DMS53 (cell line): ENCODE measurements around the gene OTOG.
"Not testable (repeated sequence)": the region's sequence is repeated elsewhere in the genome, so short reads cannot be mapped to it uniquely, and the experiment has no call there.

ENCODE experiments used
- DNase-seq: peaks from one replicate; lab custom pipeline; 2025; lab: John Stamatoyannopoulos, UW

The OTOG gene

DNA sequence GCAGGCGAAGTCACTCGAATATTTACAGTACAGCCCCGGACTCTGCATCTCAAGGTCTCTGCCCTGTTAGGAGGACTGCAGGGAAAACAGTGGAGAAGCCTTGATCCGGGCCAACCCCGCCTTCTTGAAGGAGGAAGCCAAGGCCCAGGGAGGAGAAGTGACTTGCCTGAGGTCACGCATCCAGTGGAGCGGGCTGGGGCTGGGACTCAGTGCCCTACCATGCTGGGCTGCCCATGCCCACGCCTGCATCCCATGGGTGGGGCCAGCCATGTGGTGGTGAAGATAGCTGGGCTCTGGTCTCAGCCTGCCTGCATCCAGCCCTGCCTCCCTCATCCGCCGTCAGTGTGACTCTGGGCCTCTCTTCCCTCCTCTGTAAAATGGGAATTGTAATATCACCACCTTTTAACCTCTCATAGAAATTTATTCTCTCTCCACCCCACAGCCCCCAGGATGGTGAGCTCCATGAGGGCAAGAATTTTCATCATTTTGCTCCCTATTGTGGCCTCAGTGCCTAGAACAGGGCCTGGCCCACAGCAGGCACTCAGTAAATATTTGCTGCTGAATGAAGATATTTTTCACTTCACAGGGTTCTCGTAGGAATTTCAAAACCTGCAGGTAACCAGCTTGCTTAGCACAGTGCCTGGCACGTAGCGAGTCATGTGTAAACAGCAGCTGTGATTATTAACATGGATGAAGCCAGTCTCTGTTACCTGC is 57.3 kb downstream of the OTOG start:
- DNase-seq, result no peak

DNA sequence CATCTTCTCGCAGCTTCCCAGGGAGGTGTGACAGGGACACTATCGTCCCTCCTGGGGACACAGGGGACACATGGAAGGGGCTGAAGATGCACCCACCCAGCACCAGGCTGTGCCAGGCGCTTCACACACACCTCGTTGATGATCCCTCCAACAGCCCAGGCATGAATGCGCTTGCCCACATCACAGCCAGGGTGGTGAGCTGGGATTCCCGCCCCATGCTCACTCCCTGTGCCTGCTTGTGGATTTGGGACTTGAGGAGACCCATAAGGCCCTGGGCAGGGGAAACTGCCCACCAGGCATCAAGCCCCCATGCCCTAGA is 57.8 kb downstream of the OTOG start:
- DNase-seq, result no peak

DNA sequence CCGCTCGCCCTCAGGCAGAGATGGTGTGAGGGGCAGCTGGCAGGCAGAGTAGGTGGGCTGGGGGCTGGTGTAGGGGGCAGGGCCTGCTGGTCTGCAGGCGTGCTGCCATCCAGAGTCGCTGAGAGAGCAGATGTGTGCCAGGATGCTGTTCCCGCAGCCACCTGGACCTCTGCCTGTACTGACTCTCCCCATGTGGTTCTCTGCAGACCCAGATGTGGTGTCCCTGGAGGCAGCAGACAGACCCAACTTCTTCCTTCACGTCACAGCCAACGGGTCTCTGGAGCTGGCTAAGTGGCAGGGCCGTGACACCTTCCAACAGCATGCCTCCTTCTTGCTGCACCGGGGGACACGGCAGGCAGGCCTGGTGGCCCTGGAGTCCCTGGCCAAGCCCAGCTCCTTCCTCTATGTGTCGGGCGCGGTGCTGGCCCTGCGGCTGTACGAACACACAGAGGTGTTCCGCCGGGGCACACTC is 58.6 kb downstream of the OTOG start:
- DNase-seq, result no peak

DNA sequence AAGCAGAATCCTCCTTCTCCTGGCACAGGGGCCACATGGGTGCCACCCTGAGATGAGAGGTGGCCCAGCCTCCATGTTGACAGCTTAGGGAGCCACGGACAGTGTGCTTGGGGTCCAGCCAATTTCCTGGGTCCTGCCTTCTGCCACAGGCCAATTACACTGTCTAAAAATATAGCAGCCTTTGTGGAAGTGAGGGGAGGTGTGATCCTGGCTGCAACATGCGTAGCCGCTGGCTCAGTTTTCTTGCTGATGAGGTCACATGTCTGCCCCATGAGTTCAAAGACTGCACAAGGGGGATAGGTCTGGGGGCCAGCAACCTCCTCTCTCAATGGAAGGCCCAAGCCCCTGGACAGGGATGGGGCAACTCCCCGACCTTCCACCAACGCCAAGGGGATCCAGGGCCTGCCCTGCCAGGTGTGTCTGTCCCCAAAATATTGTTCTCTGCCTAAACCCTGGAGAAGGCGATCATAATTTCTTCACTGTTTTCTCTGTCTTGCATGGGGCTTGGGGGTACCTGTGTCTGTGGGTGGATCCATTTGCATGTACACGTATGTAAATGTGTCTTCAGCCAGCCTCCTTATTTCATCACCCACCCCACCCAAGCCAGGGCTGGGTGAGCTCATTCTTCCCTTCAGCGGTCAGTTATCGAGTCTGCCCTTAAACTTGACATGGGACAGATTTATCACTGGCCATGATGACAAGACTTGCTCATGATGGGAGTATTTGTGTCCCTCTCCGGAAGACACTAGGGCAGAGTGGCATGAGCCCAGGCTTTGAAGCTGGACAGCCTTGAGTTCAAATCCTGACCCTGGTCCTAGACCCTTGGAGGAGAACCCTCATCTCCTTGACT is 59.4 kb downstream of the OTOG start:
- DNase-seq, result no peak

DNA sequence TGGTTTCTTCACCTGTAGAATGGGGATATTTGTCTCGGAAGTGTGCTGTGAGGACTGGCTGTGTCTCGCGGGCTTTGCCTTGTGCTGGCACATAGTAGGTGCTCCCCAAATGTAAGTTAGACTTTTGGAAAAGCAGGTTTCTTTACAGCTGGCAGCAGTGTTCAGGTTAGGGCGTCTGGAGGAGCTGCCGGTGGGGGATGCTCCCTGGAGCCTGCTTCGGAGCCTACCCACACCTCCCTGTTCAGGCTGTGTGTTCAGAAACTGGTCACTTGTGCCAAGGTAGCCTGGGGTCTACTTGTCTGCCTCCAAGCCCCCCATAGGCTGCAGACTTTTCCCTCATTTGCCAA is 60.0 kb downstream of the OTOG start:
- no peak for DNase-seq

DNA sequence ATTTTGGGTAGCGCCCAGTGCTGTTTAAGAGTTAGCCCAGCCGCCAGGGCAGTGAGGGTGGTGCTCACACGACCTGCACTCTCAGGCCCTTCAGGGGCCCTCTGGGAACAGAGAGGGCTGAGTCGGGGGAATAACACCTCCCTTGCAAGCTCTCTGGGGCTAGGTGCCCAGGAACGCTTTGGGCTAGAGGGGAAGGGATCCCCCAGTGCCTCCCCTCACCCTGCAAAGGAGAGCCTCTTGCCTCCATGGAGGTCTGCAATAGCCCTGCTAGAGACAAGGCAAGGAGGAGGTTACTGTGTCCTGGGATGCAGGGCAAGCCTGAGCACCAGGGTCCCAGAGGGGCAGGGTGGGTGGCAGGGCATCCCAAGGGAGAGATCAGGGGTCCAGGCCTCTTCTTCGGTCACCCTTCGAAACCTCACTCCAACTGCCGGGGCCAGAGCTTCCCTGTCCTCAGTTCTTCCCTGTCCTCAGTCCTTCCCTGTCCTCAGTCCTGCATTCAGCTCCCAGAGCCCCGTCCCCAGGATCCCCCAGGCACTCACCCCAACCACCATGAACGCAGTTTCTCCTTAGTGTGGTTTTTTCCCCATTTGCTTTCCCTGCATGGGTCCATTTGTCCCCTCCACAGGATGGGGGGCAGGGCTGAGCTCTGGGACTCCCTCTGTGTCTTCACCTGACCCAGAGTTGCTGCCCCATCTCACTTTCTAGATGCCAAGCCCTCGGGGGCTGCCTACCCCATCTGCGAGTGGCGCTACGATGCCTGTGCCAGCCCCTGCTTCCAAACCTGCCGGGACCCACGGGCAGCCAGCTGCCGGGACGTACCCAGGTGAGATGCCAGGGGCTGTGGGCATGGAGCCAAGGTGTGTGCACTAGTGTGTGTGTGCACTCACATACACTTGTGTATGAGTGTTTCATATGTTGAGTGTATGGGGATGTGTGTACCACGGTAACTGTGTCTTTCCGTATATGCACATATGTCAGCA is 60.8 kb downstream of the OTOG start:
- no peak for DNase-seq

DNA sequence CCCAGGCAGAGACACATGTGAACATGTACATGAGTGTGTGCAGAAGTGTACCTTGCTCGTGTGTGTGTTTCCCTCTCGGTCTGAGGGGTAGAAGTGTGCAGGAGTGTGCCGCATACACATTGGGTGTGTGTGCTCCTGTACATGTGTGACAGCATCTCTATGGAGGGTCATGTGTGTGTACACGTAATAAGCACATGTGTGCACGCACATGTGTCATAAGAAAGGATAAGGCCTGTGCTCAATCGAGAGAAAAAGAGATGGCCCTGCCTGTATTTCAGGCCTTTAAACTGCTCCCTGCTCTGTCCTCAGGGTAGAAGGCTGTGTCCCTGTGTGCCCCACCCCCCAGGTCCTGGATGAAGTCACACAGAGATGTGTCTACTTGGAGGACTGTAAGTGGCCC is 61.8 kb downstream of the OTOG start:
- no peak for DNase-seq

DNA sequence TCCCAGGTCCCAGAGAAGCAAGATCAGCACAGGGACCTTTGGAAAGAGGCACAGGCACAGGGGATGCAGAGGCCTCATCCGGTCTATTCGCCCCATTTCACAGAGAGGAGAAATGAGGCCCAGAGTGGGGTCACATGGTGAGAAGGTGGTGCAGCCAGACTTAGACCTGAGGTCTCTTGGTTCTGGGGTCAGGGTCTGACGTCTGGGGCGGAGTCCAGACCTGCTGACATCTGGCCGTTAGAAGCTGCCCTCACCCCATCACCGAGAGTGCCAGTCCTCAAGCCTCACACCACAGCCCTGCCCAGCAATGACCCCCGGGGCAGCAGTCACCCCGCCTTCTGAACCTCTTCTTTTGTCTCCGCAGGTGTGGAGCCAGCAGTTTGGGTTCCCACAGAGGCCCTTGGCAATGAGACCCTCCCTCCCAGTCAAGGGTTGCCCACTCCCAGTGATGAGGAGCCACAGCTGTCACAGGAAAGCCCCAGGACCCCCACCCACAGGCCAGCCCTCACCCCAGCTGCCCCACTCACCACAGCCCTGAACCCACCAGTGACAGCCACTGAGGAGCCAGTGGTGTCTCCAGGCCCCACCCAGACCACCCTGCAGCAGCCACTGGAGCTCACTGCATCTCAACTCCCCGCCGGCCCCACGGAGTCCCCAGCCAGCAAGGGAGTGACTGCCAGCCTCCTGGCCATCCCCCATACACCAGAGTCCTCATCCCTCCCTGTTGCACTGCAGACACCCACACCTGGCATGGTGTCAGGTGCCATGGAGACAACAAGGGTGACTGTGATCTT is 62.4 kb downstream of the OTOG start:
- DNase-seq, result peak; percentile 19

DNA sequence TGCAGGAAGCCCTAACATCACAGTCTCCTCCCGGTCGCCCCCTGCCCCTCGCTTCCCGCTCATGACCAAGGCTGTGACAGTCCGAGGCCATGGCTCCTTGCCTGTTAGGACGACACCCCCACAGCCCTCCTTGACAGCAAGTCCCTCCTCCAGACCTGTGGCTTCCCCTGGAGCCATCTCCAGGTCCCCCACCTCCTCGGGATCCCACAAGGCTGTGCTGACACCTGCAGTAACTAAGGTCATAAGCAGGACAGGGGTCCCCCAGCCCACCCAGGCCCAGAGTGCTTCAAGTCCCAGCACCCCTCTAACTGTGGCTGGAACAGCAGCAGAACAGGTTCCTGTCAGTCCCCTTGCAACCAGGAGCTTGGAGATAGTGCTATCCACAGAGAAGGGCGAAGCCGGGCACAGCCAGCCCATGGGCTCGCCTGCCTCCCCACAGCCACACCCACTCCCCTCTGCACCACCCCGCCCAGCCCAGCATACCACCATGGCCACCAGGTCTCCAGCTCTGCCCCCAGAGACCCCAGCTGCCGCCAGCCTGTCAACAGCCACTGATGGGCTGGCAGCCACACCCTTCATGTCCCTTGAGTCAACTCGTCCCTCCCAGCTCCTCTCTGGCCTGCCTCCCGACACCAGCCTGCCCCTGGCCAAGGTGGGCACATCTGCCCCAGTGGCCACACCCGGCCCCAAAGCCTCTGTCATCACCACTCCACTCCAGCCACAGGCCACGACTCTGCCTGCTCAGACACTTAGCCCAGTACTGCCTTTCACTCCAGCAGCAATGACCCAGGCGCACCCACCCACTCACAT is 63.2 kb downstream of the OTOG start:
- no peak for DNase-seq

DNA sequence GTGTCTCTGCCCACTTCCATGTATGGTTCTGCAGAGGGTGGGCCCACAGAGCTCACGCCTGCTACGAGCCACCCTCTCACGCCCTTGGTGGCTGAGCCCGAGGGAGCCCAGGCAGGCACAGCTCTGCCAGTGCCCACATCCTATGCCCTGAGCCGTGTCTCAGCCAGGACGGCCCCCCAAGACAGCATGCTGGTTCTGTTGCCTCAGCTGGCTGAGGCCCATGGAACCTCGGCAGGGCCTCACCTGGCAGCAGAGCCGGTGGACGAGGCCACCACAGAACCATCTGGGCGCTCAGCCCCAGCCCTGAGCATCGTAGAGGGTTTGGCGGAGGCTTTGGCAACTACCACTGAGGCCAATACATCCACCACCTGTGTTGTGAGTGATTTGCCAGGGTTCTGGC is 64.0 kb downstream of the OTOG start:
- no peak for DNase-seq

DNA sequence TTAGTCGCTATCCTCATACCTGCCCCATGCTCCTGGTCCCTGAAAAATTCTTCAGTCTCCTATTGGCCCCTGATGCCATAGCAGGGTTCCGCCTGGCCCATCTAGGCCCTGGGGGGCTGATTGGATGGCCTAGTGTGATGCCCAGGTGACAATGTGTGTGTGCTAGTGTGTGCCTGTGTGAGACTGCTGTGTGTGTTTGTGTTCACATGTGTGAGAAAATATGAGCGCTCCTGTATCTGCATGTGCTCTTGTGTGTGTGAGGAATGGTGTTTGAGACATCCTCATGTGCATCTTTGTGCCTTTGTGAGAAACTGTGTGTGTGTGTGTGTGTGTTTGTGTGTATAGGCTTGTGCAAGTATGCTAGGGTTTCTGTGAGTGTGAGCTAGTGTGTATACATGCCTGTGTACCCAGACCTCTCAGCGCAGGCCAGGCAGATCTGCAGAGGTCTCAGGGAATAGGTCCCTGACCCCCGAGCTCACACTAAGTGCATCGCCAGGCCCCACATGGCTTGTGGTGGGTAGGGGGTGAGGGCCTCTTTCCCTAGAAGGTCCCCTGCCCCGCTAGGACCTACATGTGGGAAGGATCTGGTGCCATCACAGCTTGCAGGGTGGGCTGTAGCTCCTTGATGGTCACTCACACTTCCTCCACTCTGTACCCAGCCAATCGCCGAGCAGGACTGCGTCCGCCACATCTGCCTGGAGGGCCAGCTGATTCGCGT is 64.6 kb downstream of the OTOG start:
- DNase-seq, result no peak

DNA sequence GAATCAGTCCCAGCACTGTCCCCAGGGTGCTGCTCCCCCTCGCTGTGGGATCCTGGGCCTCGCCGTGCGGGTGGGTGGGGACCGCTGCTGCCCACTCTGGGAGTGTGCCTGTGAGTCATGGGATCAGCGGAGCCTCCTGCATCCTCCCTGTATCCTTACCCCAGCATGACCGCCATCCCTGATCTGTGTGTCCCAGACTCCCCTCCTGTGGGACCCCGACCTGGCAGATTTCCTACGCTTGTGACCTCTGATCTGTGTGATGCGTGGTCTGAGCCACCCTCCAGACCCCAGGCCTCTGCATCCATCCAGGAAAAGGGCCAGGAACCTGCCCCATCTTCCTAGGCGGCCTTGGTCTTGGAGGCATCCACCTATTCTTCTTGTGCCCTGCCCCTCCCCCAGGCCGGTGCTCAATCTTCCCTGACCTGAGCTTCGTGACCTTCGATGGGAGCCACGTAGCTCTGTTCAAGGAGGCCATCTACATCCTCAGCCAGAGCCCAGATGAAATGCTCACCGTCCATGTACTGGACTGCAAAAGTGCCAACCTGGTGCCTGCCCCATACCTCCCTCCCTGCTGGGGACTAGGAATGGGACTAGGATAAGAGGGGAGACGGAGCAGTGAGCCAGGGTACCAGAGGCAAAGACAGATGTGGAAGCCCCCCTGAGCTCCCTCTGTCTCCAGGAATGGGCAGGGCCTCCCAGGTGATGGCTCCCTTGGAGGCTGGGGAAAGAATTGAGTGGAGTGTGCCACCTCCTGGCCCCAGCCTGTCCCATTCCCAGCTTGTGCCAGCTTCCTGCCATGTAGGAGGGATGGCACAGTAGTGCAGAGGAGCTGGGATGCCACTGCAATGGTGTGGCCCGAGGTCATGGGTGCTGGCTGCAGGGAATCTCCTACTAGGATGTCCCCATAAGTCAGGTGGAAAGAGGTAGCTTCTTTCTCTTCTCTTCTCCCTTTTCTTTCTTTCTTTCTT is 65.4 kb downstream of the OTOG start:
- no peak for DNase-seq

DNA sequence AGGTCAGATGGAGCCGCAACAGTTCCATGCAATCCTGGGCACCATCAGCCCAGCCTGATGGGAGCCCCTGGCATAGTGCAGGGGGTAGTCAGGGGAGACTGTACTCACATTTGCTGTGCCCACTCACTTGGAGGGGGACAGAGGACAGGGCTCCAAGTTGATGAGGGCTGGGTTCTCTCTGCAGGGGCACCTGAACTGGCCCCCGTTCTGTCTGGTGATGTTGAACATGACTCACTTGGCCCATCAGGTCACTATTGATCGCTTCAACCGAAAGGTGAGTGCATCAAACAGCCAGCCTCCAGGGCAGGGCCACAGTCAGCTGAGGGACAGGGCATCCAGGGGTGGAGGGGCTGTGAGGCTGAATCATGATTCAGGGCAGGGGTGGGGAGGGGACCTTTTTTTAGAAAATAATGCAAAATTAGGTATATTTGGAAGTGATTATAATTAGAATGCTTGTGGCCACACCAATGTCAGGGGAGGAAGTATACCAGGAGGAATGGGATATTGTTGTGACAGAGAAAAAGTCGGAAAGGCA is 66.4 kb downstream of the OTOG start:
- no peak for DNase-seq

DNA sequence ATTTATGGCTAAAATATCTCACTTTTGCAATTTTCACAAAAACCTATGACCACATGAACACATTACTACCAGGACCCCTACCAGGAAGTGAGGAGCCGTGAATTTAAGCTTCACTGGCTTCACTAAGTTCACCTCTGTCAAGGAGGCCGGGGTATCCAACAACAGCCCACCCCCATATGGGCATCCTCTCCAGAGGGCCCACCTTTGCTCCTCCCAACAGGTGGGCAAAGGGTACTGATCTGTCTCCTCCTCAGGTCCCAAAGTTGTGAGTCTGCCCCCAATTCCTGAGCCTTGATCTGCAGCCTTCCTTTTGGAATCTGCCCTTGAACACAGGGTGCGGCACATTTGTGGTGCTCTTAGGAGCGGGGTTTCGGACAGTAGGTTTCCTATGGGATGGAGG is 66.9 kb downstream of the OTOG start:
- DNase-seq, result no peak

DNA sequence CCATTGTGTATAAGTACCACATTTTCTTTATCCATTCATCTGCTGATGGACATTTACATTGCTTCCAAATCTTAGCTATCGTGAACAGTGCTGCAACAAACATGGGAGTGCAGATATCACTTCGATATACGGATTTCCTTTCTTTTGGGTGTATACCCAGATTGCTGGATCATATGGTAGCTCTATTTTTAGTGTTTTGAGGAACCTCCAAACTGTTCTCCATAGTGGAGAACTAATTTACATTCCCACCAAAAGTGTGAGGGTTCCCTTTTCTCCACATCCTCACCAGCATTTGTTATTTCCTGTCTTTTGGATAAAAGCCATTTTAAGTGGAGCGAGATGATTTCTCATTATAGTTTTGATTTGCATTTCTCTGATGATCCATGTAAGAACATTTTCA is 75.7 kb downstream of the OTOG start:
- DNase-seq, result not testable (repeated sequence)

DNA sequence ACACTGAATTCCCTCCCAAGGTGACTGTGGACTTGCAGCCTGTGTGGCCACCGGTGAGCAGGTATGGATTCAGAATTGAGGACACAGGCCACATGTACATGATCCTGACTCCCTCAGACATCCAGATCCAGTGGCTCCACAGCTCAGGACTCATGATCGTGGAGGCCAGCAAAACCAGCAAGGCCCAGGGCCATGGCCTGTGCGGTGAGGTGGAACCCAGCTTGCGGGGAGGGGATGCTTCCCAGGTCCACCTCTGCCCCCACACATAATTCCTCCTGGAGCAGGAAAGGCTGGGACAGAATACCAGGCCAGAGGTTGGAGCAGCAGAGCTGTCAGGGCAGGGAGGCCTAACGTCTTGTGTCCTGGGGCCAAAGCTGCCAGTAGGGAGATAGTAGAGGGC is 82.1 kb downstream of the OTOG start:
- DNase-seq, result no peak

DNA sequence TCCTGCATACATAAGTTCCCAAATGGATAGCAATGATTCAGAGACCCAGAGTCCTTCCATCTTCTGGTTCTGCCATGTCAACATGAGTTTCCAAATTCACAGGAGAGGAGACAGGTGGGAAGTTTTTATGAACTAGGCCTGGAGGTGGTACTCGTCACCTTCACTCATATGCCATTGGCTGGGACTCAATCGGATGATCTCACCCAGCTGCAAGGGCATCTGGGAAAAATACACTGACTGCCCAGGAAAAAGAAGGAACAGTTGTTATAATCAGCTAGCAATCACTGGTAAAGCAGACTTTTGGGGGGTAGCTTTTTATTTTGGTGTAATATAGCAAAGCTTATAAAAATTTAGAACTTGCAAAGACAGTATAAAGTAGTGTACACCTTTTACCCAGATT is 83.9 kb downstream of the OTOG start:
- no peak for DNase-seq

DNA sequence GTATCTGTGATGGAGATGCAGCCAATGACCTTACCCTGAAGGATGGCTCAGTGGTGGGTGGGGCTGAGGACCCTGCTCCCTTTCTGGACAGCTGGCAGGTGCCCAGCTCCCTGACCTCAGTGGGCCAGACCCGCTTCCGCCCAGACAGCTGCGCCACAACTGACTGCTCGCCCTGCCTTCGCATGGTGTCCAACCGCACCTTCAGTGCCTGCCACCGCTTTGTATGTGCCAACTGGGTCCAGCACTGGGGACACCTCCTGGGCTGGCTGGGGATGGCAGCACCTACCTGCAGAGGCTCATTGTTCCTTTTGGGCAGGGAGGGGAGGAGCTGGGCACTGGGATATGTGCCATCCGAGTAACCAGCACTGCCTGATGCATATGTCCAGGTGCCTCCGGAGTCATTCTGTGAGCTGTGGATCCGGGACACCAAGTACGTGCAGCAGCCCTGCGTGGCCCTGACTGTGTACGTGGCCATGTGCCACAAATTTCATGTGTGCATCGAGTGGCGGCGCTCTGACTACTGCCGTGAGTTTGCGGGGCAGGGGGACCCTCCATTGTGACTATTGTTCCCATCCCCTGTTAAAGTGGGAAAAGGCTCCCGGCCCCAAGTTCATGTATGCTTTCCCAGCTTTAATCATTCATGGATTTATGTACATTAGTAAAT is 84.8 kb downstream of the OTOG start:
- DNase-seq, result no peak
